A172 (cell line): ENCODE data around the gene MRPS5. TPM values are rescaled to one million over a fixed set of nuclear protein-coding genes. Genes with fewer than 3 reads are reported as not detected.
"Not testable (repeated sequence)": the region's sequence is repeated elsewhere in the genome, so short reads cannot be mapped to it uniquely, and the experiment has no call there.

Experiments
- DNase-seq: peaks from one replicate; pipeline ENCODE4 v3.0.0-alpha.2; 2015; ENCODE audit warnings: low spot score
- total RNA-seq: library from RNA; depleted of rRNA; stranded (reverse); fragments of >200 nt; shearing (Covaris generic); gene quantifications from 2 replicates; pipeline ENCODE4 v1.2.3, GENCODE V29; 2014; rRNA removed

The MRPS5 gene
- total RNA-seq = 60.7 and 84.4 TPM in 2 replicates

DNA sequence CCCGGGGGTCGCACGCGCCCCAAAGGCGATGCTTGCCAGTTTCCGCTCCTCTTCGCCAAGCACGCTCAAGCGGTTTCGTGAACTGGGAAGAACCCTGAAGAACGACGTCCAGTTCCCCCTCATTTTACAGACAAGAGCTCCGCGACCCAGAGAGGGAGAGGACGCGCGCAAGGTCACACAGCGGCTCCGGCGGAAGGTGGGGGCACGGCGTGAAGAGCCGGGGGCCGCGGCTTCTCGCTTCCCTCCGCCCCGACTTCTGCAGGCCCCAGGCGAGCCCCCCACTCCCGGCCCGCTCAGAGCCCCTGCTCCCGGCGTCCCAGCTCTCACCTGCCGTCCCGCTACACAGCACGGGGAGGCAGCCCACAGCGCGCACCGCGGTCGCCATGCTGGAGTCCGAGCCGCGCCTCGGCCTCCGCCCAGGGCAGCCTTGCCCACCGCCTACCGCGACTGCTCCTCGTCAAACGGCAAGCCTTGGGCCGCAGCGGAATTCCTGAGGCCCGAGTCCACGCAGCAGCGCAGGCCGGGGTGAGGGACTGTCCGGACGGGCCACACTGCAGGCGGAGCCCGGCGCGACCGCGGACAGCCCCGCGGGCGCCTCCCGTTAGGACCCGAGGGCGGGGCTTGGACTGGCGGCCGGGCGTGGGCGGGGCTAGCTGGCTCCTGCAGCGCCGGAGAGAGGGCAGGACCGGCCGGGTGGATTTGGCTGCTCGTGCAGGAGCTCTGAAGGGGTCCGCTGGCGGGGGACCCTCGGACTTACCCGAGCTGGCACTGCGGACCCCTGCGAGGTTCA lies at the start of gene MRPS5:
TSS of gene MRPS5 (minus strand) at position 402 of the 790 bp plus-strand sequence. CDS start at position 385, 17 bp downstream.
- DNase-seq = peak; percentile 48

GRCh38 chr2:95166065-95166763 lies 44.6 kb upstream of the MRPS5 start:
- DNase-seq = no peak

DNA sequence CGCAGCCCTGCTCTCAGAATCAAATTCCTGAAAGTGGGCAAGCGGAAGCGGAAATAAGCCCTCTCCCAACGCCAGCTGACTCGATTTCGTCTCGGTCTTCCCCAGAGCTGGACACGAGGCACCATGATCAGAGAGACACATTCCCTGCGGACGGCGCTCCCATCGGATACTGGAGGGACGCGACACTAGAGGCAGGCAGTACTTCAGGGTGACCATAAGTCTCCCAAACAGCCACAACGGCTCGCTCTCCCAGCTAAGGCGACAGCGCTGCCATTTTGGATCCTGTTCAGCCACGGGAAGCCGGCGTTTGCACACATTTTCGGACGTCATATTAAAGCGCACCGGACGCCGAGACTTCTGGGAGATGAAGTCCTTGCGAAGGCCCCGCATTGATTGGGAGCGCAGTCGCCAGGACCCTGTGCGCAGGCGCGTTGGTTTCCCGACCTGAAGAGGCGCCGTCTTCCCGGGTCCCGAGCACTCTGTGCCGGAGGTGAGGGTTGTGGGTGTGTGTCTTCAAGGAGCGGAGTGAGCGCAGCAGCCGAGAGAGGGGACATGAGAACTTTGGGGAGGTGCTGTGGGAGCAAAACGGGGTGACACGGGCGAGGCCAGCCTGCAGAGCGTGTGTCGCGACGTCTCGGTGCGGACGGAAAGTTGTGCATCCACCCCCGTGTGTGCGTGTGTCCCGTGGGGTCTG lies 43.9 kb upstream of the MRPS5 start, which contains the start of gene ZNF2:
TSS of gene ZNF2 (plus strand) at position 439 of the 694 bp plus-strand sequence. CDS start 10,418 bp downstream, outside the sequence.
- DNase-seq = peak; percentile 96

DNA sequence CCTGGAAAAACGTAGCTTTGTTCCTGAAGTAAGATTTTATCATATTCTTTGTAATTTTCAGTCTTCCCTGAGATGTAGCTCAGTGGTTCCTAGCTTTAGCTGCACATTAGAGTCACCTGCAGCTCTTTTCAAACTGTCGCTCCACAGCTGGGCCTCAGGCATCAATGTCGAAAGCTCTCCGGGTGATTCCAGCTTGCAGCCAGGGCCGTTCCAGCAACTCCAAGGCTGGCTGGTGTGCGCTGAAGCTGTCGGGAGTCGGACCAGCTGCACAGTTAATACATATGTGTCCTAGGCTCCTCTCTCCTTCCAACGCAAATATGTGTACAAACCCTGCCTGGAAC lies 43.4 kb upstream of the MRPS5 start:
- no peak for DNase-seq

DNA sequence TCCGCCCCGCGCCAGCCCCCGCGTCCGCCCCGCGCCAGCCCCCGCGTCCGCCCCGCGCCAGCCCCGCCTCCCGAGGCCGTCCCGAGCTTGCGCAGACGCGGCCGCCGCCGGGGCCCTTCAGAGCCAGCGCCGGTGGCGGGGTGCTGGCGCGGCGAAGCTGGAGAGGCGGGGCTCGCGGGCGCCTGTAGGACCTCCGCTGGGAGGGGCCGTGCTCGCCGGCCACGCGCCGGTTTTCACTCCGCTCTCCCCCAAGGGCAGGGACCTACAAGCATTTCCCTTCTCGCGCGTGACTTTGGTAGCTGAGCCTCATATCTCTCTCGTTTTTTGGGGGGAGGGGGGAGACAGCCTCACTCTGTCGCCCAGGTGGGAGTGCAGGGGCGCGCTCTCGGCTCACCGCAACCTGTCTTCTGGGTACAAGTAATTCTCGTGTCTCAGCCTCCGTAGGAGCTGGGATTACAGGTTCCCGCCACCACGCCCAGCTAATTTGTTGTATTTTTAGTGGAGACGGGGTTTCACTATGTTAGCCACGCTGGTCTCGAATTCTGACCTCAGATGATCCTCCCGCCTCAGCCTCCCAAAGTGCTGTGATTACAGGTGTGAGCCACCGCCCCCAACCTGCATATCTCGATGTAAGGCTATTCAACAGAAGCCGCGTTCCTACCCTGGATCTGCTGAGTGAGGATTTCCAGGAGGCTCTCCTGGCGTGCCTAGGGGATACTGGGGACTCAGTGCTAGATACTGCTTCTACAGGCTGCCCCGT lies 38.3 kb upstream of the MRPS5 start, which contains the start of gene ZNF514:
TSS of gene ZNF514 (minus strand) at position 159 of the 760 bp plus-strand sequence. CDS start 6,595 bp downstream, outside the sequence.
- DNase-seq = no peak

- no peak for DNase-seq
Observed at GRCh38 chr2:95158891-95159619, 37.4 kb upstream of the MRPS5 start.

GRCh38 chr2:95158441-95158840 lies 36.8 kb upstream of the MRPS5 start:
- no peak for DNase-seq

DNA sequence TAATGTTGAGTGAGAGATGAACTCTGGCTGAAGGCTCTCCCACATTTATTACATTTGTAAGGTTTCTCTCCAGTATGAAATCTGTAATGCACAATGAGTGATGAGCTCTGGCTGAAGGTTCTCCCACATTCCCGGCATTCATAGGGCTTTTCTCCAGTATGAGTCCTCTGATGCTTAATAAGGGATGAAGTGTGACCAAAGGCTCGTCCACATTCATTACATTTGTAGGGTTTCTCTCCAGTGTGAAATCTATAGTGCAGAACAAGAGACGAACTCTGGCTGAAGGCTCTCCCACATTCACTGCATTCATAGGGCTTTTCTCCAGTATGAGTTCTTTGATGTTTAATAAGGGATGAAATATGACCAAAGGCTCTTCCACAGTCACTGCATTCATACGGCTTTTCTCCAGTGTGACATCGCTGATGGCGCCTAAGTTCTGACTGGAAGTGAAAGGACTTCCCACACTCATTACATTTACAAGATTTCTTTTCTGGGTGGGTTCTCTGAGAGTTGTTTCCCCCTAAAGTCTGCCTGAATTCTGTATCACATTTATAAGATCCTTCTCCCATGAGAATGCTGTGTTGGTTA lies 27.9 kb upstream of the MRPS5 start:
- no peak for DNase-seq

- DNase-seq = no peak
Observed at GRCh38 chr2:95143838-95144237, 22.2 kb upstream of the MRPS5 start.

- DNase-seq = no peak
Observed at GRCh38 chr2:95138702-95139101, 17.1 kb upstream of the MRPS5 start.

DNA sequence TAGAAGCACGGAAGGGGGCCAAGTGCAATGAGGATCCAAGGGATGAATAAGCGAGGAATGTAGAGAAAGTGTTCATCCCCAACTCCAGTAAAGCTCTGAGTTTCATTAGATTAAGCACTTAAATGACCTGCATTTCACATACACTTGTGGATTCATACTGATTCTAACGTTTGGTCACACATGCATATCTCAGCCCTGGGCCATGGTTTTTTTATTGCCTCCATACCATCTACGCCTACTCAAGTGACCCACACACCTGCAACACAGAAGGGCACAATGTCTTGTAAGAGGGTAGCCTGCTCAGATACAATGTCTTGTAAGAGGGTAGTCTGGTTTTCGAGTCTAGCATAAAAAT lies 566 bp upstream of the MRPS5 start:
- peak; percentile 10 for DNase-seq

- DNase-seq = no peak
Observed at GRCh38 chr2:95121093-95121406, 558 bp downstream of the MRPS5 start.

GRCh38 chr2:95115418-95115817 lies 6.2 kb downstream of the MRPS5 start:
- DNase-seq = peak; percentile 66

DNA sequence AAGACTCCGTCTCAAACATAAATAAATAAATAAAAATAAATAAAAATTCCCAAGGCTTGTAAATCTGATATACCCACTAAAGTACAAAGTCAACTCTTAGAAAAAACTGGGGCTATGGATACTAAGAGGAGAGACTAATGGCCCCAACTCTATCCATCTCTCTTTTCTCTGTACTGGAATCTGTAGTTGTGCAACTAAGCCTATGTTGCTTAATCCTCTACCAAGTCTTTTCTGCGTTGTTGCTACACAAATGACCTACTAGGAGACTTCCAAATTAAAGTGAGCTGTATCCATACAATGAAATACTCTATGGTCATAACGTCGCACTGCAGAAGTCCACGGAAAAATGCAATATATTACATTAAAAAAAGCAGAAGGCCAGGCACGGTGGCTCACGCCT lies 8.1 kb downstream of the MRPS5 start:
- no peak for DNase-seq

DNA sequence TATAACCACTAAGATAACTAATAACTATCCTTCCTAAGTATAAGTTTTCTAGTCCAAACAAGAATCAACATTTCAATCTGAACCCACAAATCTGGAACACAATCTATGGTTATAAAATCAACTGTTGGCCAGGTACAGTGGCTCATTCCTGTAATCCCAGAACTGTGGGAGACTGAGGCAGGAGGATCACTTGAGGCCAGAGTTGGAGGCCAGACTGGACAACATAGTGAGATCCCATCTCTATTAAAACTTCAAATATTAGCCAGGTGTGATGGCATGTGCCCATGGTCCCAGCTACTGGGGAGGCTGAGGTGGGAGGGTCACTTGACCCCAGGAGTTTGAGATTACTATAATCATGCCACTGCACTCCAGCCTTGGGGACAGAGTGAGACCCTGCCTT lies 11.2 kb downstream of the MRPS5 start:
- DNase-seq = no peak

GRCh38 chr2:95109260-95109659 lies 12.3 kb downstream of the MRPS5 start:
- DNase-seq = no peak

DNA sequence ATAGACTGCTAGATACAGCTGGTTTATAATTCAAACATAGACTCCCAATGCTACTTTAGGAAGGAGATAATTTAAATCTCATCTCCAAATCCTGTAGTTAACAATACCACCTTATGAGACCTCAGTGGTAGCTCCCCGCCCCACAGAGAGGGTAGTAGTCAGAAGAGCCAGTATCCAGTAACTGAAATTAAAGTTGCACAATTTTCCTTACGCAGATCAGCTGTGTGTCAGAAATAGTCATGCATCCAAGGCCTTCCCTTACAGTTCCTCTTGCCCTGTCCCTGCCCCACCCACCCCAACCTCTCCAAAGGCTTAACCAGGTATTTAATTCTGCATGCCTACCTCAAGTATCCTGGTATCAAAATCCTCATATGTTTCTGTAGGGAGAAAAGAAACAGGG lies 15.5 kb downstream of the MRPS5 start:
- DNase-seq = no peak

DNA sequence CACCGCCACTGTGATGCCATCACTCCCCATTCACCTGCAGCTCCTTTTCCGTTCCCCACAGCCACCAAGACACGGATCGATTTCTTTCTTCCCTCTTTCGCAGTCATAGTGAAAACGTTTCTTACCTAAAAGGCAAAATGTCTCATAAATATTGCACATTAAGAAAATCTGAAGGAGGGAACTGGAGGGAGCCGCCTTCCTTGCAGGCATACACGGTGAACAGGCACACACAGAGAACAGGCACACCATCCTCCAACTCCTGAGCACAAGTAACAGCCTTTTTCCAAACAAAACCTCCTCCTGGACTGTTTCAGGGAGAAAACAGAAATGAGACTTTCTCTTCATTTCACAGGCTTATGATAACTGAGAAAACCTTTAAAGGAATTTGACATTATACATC lies 17.0 kb downstream of the MRPS5 start:
- DNase-seq = no peak

DNA sequence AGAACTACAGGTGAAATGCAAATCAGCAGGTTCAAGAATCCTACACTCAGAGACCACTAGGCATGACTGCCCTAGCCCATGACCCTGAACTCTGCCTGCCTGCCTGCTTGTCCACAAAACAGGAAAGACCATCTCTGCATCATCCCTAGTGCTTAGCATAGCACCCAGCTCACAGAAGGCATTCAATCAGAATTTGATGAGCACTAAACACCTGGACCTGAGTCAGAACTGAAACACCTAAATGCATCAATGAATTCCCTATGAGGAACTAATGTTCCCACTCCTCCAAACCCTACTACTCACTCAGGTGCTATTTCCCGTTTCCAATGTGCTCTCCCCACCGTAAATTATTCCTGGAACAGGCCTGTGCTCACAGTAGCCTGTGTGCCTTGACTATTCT lies 21.7 kb downstream of the MRPS5 start:
- DNase-seq = no peak

GRCh38 chr2:95098273-95098672 lies 23.3 kb downstream of the MRPS5 start:
- not testable (repeated sequence) for DNase-seq
